NCI-H748 treated with DMSO at 0.1 percent for 48 hours (cell line): ENCODE results near the gene MLLT3.

Source experiments
- DNase-seq: peaks from one replicate; lab custom pipeline; 2025; lab: John Stamatoyannopoulos, UW

The MLLT3 gene

DNA sequence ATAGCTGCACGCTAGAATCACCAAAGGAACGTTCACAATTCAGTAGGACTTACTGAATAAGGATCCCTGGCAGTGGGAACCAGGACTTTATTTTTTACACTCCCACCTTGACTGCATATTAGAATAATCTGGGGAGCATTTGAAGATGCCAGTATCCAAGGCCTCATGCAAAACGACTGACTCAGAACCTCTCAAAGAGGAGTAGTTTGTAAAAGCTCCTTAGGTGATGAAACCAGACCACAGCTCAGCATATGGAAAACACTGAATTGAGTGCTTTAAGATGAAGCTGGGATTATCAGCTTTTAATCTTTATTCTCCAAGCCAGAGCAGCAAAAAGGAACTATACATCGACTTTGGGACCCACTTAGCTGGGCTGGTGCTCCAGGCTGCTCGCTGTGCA, 288.3 kb downstream of the MLLT3 start:
- no peak for DNase-seq

DNA sequence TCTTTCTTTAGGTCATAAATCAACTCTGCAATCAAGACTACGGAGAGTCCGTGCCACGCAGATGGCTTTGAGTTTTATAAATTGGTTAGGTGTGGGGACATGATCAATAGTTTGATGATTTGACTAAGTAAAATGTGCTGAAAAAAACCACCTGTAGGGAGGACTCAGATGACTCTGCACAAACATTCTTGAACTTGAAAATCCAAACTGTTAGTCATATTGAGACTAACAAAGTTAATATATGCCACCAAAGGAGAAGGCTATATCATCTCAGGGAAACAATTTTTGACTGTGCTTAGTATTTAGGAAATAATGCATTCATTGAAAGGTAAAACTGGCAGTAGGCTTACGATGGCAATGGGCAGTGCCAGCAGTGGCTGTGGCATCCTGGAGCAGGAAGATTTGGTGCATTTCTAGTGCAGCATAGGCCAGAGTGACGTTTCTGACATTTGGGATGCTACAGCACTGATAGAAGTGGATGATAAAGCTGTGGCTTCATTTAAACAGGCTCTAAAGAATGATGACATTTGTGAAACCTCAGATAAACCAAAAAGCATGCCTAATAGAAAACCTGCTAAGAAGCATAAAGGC, 291.1 kb downstream of the MLLT3 start:
- DNase-seq = no peak

DNA sequence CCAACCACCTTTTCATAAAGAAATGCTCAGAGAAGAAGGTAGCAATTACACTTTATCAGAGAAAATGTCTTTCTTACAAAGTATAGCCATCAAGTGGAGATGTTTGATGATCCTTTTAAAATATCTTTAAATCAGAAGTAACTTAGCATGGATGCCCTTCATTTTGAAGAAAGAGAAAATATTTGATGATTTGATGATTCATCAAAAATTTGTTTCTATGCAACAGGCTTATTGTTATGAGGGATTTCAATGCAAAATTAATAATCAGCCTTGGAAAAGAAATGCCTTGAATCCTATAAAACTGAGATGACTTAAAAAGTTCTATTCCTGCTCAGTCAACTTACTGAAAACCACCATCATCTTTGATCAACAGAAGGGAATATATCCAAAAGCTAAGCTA, 291.6 kb downstream of the MLLT3 start:
- no peak for DNase-seq

DNA sequence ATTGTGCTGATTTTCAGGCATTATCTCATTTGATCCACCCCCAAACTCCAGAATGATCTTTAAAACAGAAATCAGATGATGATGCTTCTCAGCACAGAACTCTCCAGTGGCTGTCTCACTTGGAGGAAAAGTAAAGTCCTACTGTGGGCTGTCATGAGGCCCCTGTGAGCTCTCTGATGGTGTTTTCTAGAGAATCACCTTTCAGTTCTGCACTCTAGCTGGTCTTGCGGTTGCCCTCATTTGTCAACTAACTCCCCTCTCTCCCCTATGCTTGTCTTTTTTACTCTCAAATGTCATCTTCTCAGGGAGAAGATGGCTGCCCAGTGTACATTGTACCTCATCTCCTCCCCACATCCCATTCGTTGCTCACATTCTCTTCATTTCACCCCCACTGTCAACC, 295.8 kb downstream of the MLLT3 start:
- no peak for DNase-seq

DNA sequence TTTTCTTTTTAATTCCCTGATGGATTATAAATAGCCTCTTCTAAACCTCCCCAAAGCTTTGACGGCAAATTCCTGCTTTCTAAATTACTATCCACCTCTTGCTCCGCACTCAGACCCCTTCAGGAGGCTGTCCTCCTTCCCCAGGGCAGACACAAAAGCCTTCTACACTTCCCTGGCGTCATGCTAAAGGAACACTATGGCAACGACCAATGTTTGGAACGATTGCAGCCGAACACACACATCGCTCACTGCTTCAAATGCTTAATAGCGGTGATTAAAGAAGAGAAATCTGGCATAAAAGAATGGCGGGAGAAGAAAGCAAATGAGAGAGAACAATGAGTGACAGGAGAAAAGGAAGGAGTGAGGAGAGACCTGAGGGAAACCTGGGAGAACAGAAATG, 297.3 kb downstream of the MLLT3 start:
- DNase-seq = no peak

DNA sequence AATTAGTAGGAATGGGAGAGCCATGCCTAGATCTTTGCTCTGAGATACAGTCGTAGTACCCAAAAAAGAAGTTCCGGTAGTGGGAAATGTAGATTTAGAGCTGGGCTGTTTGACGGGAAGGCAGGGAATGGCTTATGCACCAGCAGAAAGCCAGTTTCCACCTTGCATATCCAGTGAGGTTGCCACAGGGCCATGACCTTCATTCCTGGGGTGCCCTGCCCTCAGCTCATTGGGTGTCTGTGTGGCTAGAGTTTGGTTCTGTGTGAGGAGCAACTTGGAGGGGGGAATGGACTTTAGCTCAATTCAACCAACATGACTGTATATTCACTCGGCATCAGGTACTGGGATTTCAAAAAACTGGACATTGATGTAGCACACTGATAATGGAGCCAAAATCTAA, 300.1 kb downstream of the MLLT3 start:
- DNase-seq = no peak

DNA sequence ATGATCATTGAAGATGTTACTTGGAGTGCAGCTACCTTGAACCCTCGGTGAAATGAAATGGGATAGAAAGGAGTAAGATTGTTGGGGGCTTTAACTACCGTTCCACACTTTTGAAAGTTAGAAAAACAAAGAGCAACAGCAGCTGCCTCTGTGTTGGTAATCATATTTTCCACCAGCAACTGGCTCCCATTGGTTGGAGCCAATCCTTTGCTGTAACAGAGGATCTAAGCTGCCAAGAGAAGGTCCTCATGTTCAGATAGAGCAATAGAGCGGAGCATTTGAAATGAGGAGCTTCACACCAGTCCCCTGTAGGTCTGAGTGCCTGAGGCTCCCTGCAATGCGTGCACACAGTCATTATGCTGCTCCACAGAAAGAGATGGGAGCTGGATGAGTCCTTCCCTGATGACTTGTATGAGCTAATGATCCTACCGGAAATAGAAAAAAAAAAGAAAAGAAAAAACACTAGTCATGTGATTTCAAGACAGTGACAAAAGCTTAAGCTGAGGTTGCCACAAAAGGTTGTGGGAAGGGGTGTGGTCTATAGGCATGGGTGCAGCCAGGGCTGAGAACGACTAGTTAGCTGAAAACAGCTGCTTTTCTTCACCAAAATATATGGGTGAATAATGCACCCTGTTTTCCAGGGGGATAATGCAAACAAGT, 300.7 kb downstream of the MLLT3 start:
- DNase-seq = no peak

DNA sequence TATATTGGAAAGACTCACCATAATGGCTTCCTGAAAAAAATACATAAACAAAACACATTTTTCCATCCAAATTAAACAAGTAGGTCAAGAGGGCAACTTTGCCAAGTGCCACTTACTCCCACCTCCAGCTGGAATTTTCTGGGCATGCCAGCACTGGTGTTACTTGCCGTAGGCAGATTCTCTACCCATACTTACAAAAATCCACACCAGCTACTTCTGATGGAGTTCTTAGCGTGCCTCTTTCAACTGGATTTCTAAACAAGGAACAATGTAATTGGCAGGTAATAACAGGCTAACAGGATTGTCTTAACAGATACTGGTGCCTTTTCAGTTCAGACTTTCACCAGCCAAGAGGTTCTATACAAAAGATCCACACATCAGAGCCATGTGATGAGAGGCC, 301.4 kb downstream of the MLLT3 start:
- DNase-seq = no peak

DNA sequence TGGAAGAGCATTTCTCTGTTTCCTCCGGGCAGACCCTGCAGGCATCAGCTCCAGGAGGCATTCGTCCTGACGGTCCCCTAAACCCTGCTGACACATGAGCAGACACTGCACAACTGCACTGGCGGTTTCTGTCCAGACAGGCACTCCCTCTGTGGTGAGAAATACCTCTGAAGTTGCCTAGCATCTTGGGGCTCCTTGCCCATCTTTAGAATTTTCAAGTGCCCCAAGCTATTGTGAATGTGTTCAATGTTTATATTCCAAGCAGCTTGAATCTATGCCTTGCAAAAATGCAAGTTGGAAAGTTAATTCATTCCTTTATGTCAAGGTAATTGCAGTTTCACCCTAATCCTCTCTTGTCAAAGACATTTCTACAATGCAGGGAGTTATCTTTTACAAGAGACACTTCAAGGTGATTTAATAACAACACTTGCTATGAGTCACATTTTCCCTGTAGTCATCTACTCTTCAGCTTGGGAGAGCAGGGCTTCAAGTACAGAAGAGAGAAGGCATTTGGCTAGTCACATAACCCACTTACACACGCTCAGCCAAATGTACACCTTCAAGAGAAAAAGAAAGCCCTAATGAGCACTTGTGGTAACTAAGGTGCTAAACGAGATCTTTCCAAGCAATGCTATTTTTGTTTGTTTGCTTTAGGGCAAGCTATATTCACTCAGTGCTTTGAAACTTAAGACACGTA, 302.5 kb downstream of the MLLT3 start:
- peak; percentile 28 for DNase-seq

DNA sequence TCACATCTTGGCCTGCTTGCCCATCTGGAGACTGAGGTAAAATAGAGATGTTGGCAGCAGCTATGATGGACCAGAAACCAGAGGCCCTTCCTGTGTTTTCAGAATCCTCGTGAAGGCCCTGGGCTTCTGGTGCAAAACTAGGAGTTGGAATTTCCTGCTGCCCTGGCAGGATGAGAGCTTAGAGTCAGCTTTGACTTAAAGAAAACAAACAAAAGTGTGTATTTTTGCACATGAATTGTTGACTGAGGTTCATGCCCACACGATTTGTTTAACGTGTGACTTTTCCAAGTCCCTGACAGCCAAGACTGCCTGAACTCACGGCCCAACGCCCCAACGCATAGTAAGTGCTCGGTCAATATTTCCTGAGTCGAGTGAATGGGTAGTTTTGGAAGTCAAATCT, 303.1 kb downstream of the MLLT3 start:
- no peak for DNase-seq

DNA sequence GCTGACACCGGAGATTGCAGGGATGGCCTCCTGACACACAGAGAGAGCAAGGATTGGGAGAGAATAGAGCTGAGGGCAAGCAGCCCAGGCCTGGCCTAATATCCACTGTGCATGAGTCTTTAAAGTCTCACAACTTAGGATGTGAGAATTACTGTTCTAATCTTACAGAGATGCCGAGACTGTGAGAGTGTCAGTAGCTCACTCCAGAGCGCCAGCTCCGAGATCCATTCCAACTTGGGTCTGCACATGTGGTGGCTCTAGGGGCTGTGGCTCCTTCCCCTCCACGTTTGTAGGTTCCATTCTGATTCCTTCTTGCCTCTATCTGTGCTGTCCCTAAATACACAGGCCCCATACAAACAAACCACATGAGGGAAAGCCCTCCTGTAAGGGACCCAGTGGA, 304.6 kb downstream of the MLLT3 start:
- no peak for DNase-seq

DNA sequence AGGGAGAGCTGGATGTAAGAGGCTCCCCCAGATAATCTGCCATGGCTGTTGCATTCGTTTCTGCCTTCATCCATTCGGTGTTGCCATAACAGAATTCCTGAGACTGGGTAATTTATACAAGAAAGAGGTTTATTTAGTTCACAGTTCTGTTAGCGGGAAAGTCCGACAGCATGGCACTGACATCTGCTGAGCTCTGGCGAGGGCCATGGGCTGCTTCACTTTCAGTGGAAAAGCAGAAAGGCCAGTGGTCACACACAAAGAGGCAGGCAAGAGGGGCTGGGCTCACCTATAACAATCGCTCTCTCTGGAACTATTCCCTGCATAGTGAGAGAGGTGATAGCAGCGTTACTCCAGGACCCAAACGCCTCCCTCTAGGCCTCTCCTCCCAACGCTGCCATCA, 305.9 kb downstream of the MLLT3 start:
- DNase-seq = no peak

DNA sequence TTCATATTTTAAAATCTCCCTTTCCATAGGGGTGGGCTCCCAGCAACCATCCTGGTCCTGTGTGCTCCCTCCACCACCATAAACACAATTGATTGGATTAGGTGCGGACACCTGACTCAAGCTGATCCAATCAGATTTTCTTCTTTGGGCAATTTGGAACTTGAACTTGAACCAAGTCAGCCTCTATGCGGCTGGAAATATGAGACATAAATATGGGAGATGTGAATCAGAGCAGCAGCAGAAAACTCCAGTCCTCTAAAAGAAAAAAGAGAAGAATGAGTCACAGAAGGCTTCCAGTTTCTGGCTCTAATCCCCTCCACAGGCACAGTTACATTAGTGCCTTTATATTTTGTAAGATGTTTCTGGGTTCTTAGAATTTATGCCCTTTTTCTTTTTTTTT, 306.6 kb downstream of the MLLT3 start:
- no peak for DNase-seq

DNA sequence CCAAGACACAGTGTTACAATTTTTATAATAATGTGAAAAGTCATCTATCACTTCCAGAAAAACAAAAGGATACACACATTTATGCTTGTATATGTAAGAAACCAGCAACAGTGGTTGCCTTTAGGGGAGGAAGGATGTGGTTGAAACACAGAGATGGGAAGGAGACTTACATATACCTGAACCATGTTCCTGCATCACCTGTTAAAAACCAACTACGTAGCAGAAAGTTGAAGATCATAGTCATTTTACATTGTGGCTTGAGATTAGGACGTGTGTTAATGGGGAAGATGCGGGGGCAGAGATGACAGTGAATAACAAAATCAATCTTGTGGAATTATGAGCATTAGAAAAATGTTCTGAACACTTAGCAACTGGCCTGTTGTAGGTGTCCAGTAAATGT, 307.3 kb downstream of the MLLT3 start:
- no peak for DNase-seq

DNA sequence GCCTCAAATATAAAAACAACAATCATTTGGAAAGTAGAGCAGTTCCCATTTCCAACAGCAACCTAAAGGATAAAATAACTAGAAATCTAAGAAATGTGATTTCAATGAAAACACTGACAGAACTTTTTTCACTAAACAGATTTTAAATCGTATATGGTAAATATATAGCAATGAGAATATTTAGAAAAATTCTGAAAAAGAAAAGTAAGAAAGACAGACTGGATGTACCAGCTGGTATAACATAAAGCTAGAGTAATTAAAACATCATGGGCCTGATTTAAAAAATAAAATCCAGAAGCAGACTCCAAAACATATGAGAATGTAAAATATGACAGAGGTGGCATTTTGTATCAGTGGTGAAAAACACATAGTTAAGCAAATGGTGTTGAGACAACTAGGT, 308.9 kb downstream of the MLLT3 start:
- no peak for DNase-seq

DNA sequence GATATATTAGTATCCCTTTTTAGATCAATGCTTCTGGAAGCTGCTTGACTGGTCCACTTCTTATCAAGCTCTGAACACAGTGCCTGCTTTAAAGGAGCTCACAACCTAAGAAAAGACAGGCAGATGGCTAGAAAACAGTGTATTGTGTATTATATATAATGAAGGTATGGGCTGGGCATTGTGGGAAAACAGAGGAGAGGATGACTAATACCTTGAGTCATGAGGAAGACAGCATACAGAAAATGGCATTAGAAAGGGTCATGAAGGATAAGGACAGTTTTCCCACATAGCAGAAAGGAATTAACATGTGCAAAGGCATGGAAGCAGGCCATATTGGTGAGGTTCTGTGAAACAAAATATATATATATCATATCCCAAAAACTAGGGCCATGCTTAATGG, 309.6 kb downstream of the MLLT3 start:
- DNase-seq = no peak

DNA sequence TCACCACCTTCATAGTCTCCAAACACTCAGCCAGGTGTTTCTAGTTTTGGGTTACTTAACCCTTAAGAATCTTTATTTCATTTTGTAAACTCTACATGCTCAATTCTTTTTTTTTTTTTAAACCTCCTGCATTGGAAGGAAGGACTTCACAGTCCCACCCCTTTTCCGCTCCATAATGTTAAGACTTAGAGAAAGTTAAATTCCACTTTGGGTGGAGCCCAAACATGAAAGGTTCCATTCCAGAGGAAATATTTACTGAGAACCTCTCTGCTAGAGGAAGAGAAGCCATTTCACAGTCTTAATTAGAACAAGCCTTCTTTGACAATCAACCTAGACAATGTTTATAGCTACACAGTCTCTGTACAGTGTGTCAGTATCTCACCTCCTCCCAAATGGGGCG, 312.3 kb downstream of the MLLT3 start:
- no peak for DNase-seq

DNA sequence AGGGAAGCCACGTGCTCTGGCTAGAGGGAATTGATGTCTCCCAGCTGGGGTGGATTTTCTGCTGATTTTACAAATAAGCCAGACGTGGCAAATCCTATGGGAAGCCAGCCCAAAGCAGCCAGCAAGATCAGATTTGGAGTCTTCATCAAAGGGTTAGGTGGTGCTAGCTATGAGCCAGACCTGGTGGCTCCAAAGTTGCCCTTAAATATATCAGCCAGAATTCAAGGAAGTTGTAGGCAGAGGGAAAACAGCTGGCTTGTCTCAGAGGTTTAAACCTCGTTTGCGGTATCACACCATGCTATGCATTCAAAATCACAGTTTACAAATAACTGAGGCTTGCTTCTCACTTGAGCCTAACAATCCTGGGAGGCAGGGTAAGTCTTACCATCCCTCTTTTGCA, 313.2 kb downstream of the MLLT3 start:
- DNase-seq = no peak

DNA sequence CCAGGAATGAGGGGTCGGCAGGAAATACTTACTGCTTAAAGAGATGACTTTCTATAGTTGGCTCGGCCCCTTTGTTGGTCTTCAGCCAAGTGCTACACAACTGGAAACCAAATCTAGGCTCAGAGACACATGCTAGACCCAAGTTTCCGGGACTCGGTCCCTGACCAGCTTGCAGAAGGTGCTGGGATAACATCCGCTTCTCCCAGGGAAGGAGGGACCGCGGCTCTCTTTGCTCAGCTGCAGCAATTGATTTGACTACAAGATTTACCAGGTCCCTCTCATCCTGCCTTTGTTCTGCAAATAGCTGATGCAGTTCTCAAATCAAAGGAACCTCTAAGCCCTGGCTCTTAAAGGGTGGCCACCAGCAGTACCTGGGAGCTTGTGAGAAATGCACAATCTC, 314.7 kb downstream of the MLLT3 start:
- DNase-seq = no peak

DNA sequence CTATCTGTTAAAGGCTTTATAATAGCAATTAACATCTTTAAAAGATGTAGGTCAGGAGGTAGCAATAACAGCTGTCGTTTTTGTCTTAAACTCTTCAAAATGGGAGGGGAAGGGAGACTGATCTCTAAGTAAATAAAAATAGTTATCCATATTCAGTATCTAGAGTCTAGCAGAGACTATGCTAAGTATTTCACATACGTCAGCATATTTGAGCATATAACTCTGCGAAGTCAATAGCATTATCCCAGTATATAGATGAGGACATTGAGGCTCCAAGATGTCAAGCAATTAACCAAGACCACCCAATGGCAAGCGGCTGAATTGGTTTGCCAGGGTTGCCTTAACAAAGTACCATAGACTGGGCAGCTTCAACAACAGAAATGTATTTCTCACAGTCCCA, 316.8 kb downstream of the MLLT3 start:
- DNase-seq = no peak

DNA sequence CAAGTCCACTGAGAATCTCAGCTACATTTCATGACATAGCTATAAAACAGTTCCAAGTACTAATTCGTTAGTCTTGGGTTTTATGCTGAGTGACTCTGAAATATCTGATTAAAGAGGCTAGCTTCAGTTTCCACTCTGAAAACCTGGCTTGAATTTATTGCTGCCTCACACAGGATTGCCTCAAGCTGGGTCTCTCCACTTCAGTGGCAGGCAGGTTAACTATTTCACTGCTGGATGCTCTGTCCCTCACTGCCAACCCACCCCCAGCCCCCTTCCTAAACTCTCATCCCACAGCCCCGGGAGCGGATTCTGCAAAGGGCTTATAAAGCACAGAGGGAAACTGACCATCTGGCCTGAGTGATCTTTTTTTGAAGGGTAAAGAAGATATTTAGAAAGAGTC, 318.3 kb downstream of the MLLT3 start:
- no peak for DNase-seq

DNA sequence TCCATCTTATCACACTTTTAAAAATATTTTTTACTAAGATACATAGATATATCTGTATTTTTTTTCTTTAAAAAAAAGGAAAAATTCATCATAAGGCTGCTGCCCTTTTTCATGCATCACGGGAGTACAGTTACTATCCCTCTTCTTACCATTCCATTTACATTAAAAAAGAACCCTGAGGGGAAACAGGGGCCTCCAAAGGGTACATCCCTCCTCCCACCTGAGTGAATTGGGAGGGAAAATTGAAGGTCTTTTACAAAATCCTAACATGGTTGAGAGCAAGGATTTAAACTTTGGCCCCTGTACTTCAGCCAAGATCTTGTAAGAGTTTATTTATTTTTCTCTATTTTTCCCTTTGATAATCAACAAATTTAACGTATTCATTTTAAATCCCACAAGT, 319.2 kb downstream of the MLLT3 start:
- no peak for DNase-seq

DNA sequence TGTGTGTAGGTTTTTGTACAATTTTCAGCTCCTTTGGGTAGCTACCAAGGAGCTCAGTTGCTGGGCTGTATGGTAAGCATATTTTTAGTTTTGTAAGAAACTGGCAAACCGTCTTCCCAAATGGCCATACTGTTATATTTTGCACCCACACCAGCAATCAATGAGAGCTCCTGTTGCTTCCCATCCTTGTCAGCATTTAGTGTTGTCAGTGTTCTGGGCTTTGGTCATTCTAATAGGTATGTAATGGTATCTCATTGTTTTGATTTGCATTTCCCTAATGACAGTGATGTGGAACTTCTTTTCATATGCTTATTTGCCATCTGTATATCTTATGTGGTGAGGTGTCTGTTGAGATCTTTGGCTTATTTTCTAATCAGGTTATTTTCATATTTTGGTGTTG, 320.1 kb downstream of the MLLT3 start:
- no peak for DNase-seq
